NB4 (cell line): ENCODE results near the gene RIPK3.
"Not testable (repeated sequence)": the region's sequence is repeated elsewhere in the genome, so short reads cannot be mapped to it uniquely, and the experiment has no call there.

ENCODE experiments used
- CTCF ChIP-seq: IDR thresholded peaks from one replicate; pipeline ENCODE4 v1.5.1; 2012; ENCODE audit warnings: low read depth, low read length
- MAX ChIP-seq: IDR thresholded peaks from 2 replicates; pipeline ENCODE4 v1.6.1; 2011; ENCODE audit warnings: low read depth, low read length
- MYC ChIP-seq: IDR thresholded peaks from 2 replicates; pipeline ENCODE4 v1.6.1; 2011; ENCODE audit warnings: low read depth, low read length

- not testable (repeated sequence) for TF ChIP-seq CTCF, MAX, MYC
Measured at GRCh38 chr14:24371605-24372004, 31.8 kb upstream of the RIPK3 start.
